NCI-H510A treated with DMSO at 0.1 percent for 48 hours (cell line): ENCODE data around the gene NFU1.
A peak's percentile ranks its signal among the peaks of the same experiment; 100 is the strongest.
"Not testable (repeated sequence)": the region's sequence is repeated elsewhere in the genome, so short reads cannot be mapped to it uniquely, and the experiment has no call there.

ENCODE experiments used
- DNase-seq: peaks from one replicate; lab custom pipeline; 2025; lab: John Stamatoyannopoulos, UW

Gene NFU1

GRCh38 chr2:69450735-69451416 lies 13.6 kb upstream of the NFU1 start:
- no peak for DNase-seq

- no peak for DNase-seq
Measured at GRCh38 chr2:69449906-69450305, 12.7 kb upstream of the NFU1 start.

- DNase-seq: not testable (repeated sequence)
Measured at GRCh38 chr2:69443673-69444072, 6.4 kb upstream of the NFU1 start.

GRCh38 chr2:69439499-69439898 lies 2.3 kb upstream of the NFU1 start:
- not testable (repeated sequence) for DNase-seq

- DNase-seq: no peak
Measured at GRCh38 chr2:69438580-69438979, 1.3 kb upstream of the NFU1 start.

GRCh38 chr2:69437751-69438154 lies 518 bp upstream of the NFU1 start:
- peak; percentile 70 for DNase-seq

- peak; percentile 46 for DNase-seq
Measured at GRCh38 chr2:69436596-69436937, 668 bp downstream of the NFU1 start.

- DNase-seq: no peak
Measured at GRCh38 chr2:69434753-69435152, 2.5 kb downstream of the NFU1 start.

GRCh38 chr2:69429491-69430183 lies 7.6 kb downstream of the NFU1 start:
- no peak for DNase-seq

- DNase-seq: no peak
Measured at GRCh38 chr2:69428981-69429380, 8.3 kb downstream of the NFU1 start.

GRCh38 chr2:69424419-69424818 lies 12.8 kb downstream of the NFU1 start:
- DNase-seq: no peak

GRCh38 chr2:69422198-69422597 lies 15.0 kb downstream of the NFU1 start:
- no peak for DNase-seq

- not testable (repeated sequence) for DNase-seq
Measured at GRCh38 chr2:69419111-69419510, 18.1 kb downstream of the NFU1 start.

- no peak for DNase-seq
Measured at GRCh38 chr2:69416147-69416546, 21.1 kb downstream of the NFU1 start.

GRCh38 chr2:69411120-69411519 lies 26.1 kb downstream of the NFU1 start:
- no peak for DNase-seq

- DNase-seq: no peak
Measured at GRCh38 chr2:69405306-69405705, 31.9 kb downstream of the NFU1 start.

- DNase-seq: no peak
Measured at GRCh38 chr2:69400121-69400520, 37.1 kb downstream of the NFU1 start.

GRCh38 chr2:69397234-69397633 lies 40.0 kb downstream of the NFU1 start:
- DNase-seq: no peak

GRCh38 chr2:69395866-69396265 lies 41.4 kb downstream of the NFU1 start:
- no peak for DNase-seq

GRCh38 chr2:69393963-69394362 lies 43.3 kb downstream of the NFU1 start:
- no peak for DNase-seq

GRCh38 chr2:69390471-69390870 lies 46.8 kb downstream of the NFU1 start:
- DNase-seq: no peak

- no peak for DNase-seq
Measured at GRCh38 chr2:69390001-69390400, 47.2 kb downstream of the NFU1 start.

- DNase-seq: no peak
Measured at GRCh38 chr2:69389271-69389670, 48.0 kb downstream of the NFU1 start.
